Vagina (tissue), 2 donors: ENCODE results near the gene LRRC4.

ENCODE experiments used
- POLR2A ChIP-seq, 2 donors: fragments of 450-650 bp; IDR thresholded peaks; one replicate each; pipeline ENCODE4 v1.6.1; 2017; ENCODE audit warnings: antibody characterized with exemption in 2 of 2, mild to moderate bottlenecking in 2 of 2, moderate library complexity in 2 of 2
- TF ChIP-seq, protein P1 (sequence below), 3 experiments: fragments of 450-650 bp in 2 of 3; fragments of 200-600 bp in 1 of 3; sonication (generic) in 1 of 3; IDR thresholded peaks; one replicate each; pipeline ENCODE4 v1.5.1; 2017 to 2019; ENCODE audit warnings: antibody characterized with exemption in 3 of 3, mild to moderate bottlenecking in 2 of 3, moderate library complexity in 2 of 3

- TF ChIP-seq, protein P1, sequence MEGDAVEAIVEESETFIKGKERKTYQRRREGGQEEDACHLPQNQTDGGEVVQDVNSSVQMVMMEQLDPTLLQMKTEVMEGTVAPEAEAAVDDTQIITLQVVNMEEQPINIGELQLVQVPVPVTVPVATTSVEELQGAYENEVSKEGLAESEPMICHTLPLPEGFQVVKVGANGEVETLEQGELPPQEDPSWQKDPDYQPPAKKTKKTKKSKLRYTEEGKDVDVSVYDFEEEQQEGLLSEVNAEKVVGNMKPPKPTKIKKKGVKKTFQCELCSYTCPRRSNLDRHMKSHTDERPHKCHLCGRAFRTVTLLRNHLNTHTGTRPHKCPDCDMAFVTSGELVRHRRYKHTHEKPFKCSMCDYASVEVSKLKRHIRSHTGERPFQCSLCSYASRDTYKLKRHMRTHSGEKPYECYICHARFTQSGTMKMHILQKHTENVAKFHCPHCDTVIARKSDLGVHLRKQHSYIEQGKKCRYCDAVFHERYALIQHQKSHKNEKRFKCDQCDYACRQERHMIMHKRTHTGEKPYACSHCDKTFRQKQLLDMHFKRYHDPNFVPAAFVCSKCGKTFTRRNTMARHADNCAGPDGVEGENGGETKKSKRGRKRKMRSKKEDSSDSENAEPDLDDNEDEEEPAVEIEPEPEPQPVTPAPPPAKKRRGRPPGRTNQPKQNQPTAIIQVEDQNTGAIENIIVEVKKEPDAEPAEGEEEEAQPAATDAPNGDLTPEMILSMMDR (IDR thresholded peaks at IDR 0.05) = no peak
- no peak for TF ChIP-seq POLR2A (IDR thresholded peaks at IDR 0.05)
Observed at GRCh38 chr7:127988751-127989150, 42.5 kb downstream of the LRRC4 start.
